GM23248 (cell line): Measurements from ENCODE around the gene HLA-E.

Source experiments
- EZH2 ChIP-seq: fragments of 200-600 bp; sonication (generic); IDR thresholded peaks from 2 replicates; pipeline ENCODE4 v1.6.1; 2018; ENCODE audit warnings: antibody characterized with exemption, mild to moderate bottlenecking; ENCODE audit not compliant: insufficient read depth, poor library complexity, severe bottlenecking
- EZH2phosphoT487 ChIP-seq: fragments of 200-600 bp; sonication (generic); IDR thresholded peaks from 2 replicates; pipeline ENCODE4 v1.6.1; 2018; ENCODE audit warnings: antibody characterized with exemption, moderate library complexity, mild to moderate bottlenecking, low read depth; ENCODE audit not compliant: insufficient read depth

DNA sequence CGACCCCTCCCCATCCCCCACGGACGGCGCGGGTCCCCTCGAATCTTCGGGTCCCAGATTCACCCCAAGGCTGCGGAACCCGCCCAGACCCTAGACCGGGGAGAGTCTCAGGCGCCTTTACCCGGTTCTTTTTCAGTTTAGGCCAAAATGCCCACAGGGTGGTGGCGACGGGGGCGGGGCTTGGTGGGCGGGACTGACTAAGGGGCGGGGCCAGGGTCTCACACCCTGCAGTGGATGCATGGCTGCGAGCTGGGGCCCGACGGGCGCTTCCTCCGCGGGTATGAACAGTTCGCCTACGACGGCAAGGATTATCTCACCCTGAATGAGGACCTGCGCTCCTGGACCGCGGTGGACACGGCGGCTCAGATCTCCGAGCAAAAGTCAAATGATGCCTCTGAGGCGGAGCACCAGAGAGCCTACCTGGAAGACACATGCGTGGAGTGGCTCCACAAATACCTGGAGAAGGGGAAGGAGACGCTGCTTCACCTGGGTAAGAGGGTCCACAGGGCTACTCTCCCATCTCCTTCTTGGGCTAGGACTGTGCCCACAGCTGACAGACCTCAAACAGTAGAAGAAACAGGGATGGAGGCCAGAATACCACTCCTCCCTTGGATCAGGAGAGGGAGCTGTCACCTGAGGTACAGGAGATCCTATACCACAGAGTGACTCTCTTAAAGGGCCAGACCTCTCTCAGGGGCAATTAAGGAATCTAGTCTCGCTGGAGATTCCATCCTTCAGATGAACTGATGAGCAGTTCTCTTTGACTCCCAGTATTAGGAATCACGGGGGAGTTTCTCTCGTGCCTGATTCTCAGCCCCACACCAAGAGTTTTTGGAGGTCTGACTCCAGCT, 942 bp downstream of the HLA-E start:
- TF ChIP-seq EZH2 (no peak), EZH2phosphoT487 (no peak)
